Cardiac muscle cell (in vitro differentiated cells and primary cell): ENCODE data around the gene CFAP221. TPM values are rescaled to one million over a fixed set of nuclear protein-coding genes. Genes with fewer than 3 reads are reported as not detected.

Experiments
- DNase-seq, 2 donors: peaks; one replicate each; pipeline versions ENCODE4 v3.0.0 to v3.0.0-alpha.2; 2010 to 2017; ENCODE audit warnings: low read depth in 1 of 2, low spot score in 1 of 2
- H3K27ac ChIP-seq: fragments of 200-600 bp; sonication (generic); 2 replicates; pipeline ENCODE4 v1.5.1; 2016
- H3K27me3 ChIP-seq: fragments of 200-600 bp; sonication (generic); 2 replicates; pipeline ENCODE4 v1.6.0; 2016; ENCODE audit warnings: control low read depth
- H3K36me3 ChIP-seq: fragments of 200-600 bp; sonication (generic); 2 replicates; pipeline ENCODE4 v1.5.1; 2016; ENCODE audit warnings: control low read depth
- H3K4me1 ChIP-seq: fragments of 200-600 bp; sonication (generic); 2 replicates; pipeline ENCODE4 v1.8.1; 2017; ENCODE audit warnings: low read depth, mild to moderate bottlenecking, mixed run types
- H3K4me3 ChIP-seq: fragments of 200-600 bp; sonication (generic); 2 replicates; pipeline ENCODE4 v1.5.1; 2016; ENCODE audit warnings: mild to moderate bottlenecking
- H3K9me3 ChIP-seq: fragments of 200-600 bp; sonication (generic); 2 replicates; pipeline ENCODE4 v1.5.1; 2017; ENCODE audit warnings: low read depth, mild to moderate bottlenecking, control low read depth
- CTCF ChIP-seq: IDR thresholded peaks from 2 replicates; pipeline ENCODE4 v1.5.1; 2012; ENCODE audit warnings: low read depth, mild to moderate bottlenecking, low read length
- polyA plus RNA-seq: library from polyadenylated mRNA; unstranded; fragments of >200 nt; fragmentation: Nextera tagmentation; extraction: Ambion mirVana; gene quantifications from 2 replicates; pipeline ENCODE4 v1.2.1, GENCODE V29; 2016
- total RNA-seq: library from RNA; depleted of rRNA; stranded (reverse); fragments of >200 nt; gene quantifications from 2 replicates; pipeline ENCODE4 v1.2.3, GENCODE V29; 2016

The CFAP221 gene
- total and polyA plus RNA-seq, 2 experiments from 2014 or later: 12.9 to 13.6 TPM

DNA sequence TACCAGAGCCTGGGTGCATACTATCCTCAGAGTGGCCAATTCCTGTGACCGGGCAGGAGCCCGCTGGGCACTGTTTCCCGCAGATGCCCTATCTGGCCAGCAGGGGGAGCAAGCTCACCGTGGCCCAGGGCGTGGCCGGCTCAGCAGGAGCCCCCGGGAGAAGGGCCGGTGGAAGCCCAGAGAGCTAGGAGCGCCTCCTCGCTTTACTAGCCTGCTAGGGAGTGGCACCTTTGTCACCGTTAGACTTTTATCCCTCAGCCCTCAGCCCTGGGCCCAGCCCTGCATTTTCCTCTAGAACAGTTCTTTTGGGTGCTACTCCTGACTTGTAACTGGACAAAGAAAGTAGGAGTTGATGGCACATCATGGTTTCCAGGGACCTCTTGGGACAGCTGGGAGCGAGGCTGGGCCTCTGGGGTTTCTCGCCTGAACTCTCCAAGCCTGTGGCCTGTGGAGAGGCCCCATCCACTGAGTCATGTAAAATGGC lies 158.7 kb downstream of the CFAP221 start:
- no peaks in the 10 kb centered on the region for H3K36me3 ChIP-seq
- H3K4me1 ChIP-seq: no peaks in the 10 kb centered on the region
- no peaks in the 10 kb centered on the region for H3K27me3 ChIP-seq
- H3K4me3 ChIP-seq: no peak overlapping the region
- DNase-seq: peak; percentile 71 to 78
- H3K9me3 ChIP-seq: no peaks in the 10 kb centered on the region
- TF ChIP-seq CTCF: peak; percentile 99
- H3K27ac ChIP-seq: no peak overlapping the region

DNA sequence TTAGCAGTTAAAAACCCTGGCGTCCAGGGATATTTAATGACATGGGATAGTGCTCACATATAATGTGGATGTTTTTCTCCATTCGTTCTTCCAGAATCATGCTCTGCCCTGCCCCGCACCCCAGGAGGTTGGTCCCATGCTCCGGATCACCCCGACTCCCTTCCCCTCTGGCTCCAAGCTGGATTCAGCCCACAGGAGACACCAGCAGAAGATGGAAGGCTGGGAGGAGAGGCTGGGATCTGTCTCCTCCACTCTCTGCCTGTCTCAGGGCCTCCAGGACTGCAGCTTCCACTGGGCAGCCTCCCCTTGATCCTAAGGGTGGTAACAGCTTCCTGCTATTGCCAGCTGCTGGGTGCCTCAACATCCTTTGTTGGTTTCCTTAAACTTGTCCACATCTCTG lies 159.3 kb downstream of the CFAP221 start:
- Histone ChIP-seq H3K4me3 (no peak overlapping the region), H3K27me3 (no peaks in the 10 kb centered on the region), H3K9me3 (no peaks in the 10 kb centered on the region), H3K4me1 (no peaks in the 10 kb centered on the region), H3K27ac (no peak overlapping the region), H3K36me3 (no peaks in the 10 kb centered on the region)
- TF ChIP-seq CTCF: no peak
- no peak for DNase-seq

- Histone ChIP-seq H3K27ac (no peak overlapping the region), H3K9me3 (no peaks in the 10 kb centered on the region), H3K27me3 (no peaks in the 10 kb centered on the region), H3K36me3 (no peaks in the 10 kb centered on the region), H3K4me3 (no peak overlapping the region), H3K4me1 (no peaks in the 10 kb centered on the region)
- TF ChIP-seq CTCF: no peak
- DNase-seq: peak in 1 of 2 donors; percentile 44
Observed at GRCh38 chr2:119704670-119705120, 160.4 kb downstream of the CFAP221 start.

- Histone ChIP-seq H3K36me3 (no peaks in the 10 kb centered on the region), H3K27ac (no peak overlapping the region), H3K27me3 (no peaks in the 10 kb centered on the region), H3K4me3 (no peak overlapping the region), H3K4me1 (no peaks in the 10 kb centered on the region), H3K9me3 (no peaks in the 10 kb centered on the region)
- DNase-seq: no peak
- TF ChIP-seq CTCF: no peak
Observed at GRCh38 chr2:119706221-119706620, 162.0 kb downstream of the CFAP221 start.

Other genes starting within 250 kb of the CFAP221 start
- 8.3 and 9.5 TPM in 2 replicates for gene C2orf76, start 177.6 kb upstream of the CFAP221 start, total RNA-seq
- 17.0 and 17.6 TPM in 2 replicates for gene C2orf76, start 177.6 kb upstream of the CFAP221 start, polyA plus RNA-seq
- gene DBI, start 177.5 kb upstream of the CFAP221 start, total RNA-seq: 158 and 205 TPM in 2 replicates
- 297 and 350 TPM in 2 replicates for gene DBI, start 177.5 kb upstream of the CFAP221 start, polyA plus RNA-seq
- gene TMEM37, start 112.6 kb upstream of the CFAP221 start, total RNA-seq: 1.5 and 4.3 TPM in 2 replicates
- gene TMEM37, start 112.6 kb upstream of the CFAP221 start, polyA plus RNA-seq: 2.1 and 7.6 TPM in 2 replicates
- 0.07 and 0.09 TPM in 2 replicates for gene SCTR, start 20.0 kb upstream of the CFAP221 start, total RNA-seq
- gene SCTR, start 20.0 kb upstream of the CFAP221 start, polyA plus RNA-seq: 0.81 TPM in 1 of 2 replicates, not detected in the other
- 16.1 and 27.4 TPM in 2 replicates for gene TMEM177, start 134.8 kb downstream of the CFAP221 start, total RNA-seq
- 25.9 and 28.7 TPM in 2 replicates for gene TMEM177, start 134.8 kb downstream of the CFAP221 start, polyA plus RNA-seq
- gene PTPN4, start 215.5 kb downstream of the CFAP221 start, total RNA-seq: 61.8 and 70.3 TPM in 2 replicates
- gene PTPN4, start 215.5 kb downstream of the CFAP221 start, polyA plus RNA-seq: 26.3 and 48.1 TPM in 2 replicates